T-helper 9 cell (primary cell): ENCODE data around the gene PLK4.
"Not testable (repeated sequence)": the region's sequence is repeated elsewhere in the genome, so short reads cannot be mapped to it uniquely, and the experiment has no call there.

Experiments
- DNase-seq: peaks from one replicate; pipeline ENCODE4 v3.0.0-alpha.2; 2020
- total RNA-seq, 2 donors: gene quantifications; one replicate each; lab custom pipeline; 2026; lab: John Stamatoyannopoulos, UW

PLK4 gene
- total RNA-seq, result 2.9 to 3.6 reads per million in 2 donors

DNA sequence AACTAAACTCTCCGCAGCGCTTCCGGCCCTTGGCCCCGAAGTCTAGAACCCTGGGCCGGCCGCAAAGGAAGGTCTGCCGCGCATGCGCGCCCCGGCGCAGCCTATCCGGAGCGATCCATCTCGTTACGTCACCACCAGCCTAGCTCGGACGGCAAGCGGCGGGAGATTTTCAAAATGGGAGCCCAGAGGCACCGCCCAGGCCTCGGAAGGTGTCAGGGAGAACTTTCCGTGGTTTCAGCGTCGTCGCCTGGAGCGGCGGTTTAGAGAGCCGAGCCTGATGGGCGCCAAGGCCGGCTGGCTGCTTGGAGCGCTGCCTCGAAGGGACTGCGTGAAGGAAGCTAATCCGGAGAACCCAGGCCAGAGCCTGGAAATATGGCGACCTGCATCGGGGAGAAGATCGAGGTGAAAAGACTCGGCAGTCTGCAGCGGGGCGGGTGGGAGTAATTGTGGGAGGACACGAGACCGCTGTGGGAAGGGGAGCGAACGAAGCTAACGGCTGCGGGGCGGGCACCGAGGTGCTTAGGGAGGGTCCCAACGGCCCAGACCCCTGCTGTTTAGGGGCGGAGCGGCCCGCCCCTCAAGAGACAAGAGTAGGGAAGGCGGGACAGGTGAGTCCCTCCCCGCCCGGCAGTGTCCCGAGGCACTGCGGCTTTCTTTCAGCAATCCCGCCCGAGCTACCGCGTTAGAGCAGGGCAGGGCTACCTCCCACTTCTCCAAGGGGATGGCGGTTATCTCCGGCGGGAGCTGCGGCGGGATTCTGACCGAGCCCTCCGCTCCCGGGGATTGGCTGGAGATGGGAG, at the start of gene PLK4:
PLK4 (plus strand) TSS at position 131 of the 800 bp plus-strand sequence; CDS start at position 373, 242 bp downstream.
- peak; percentile 81 for DNase-seq

DNA sequence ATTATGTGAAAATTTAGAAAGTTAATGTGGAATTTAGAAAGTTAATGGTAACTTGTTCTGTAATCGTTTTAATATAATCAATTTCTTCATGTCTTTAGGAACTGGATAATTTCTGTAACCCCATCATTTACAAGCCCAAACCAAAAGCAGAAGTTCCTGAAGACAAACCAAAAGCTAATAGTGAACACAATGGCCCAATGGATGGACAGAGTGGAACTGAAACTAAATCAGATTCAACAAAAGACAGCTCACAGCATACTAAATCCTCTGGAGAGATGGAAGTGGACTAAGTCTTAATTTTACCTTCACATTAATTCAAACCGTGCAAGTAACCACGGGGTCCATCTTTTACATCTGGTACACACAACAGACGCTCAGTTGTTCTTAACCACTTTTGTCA, 48.1 kb upstream of the PLK4 start:
- DNase-seq, result no peak

DNA sequence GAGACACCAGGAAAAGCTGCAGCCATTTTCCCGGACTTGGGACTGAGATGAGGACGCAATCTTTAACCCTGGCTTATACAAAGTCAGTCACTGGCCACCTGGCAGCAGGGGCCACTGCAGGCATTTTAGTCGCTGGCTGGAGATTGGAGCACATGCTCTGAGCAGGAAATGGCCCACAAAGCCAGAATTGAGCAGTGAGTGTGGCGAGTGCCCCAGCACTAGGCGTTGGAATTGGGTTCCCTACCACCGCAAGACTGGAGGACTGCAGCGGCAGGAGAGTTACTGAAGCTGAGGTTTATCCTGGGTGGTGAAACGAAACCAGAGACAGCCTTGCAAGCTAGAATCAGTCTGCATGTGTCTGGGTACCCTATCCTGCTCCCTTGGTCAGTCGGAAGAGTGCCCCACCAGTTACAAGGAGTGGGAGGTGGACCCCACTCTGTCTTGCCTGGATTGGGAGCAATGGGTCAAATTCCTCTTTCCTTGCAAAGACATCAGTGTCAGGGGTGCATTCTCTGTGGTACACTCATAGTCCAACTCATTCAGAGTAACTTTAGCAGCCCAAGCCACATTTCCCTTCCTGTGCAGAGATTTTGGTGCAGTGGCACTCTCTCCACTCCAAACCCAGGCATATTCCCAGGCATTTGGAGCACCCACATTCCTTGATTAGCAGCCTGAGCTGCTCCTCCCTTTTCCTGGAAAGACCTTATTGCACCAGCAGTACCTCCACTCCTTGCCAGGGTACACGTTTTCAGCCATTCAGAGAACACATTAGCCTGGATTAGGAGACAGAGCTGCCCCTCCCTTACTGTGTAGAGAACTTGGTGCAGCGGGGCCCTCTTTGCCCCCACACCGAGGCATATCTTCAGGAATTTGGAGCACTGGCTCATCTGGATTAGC, 36.7 kb upstream of the PLK4 start:
- DNase-seq, result no peak

DNA sequence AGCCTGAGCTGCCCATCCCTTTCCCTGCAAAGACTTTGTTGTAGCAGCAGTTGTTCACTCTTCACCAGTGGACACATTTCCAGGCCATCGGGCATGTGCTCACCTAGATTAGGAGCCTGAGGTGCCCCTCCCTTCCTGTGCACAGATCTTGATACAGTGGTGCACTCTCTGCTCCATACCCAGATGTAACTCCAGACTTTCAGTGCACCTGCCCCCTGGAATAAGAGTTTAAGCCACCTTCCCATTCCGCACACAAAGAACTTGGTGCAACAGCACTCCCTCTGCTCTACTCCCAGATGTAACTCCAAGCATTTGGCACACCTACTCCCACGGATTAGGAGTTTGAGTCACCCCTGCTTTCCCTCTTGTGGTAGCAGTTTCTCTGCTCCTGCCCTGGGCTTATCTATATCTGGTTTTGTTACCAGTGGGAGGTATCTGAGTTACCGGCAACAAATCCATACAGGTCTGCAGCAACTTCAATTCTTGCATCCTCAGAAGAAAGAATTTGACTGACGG, 36.0 kb upstream of the PLK4 start:
- DNase-seq, result no peak

DNA sequence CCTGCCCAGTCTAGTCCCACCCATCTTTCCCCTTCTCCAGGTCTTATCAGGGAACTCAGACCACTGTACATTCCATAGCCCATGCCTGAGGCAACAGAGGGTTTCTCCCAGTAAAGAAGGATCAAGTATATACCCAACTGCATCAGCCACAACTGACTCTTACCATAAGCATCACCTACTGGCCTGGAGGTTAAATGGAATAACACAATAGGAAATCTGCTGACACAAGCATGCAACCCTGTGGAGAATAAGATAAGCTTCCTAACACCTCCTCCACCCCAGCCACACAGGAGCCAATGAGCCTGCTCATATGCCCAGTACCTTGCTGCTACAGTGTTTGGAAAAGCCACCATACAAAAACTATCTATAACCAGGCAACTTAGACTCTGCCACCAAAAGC, 34.6 kb upstream of the PLK4 start:
- DNase-seq, result no peak

DNA sequence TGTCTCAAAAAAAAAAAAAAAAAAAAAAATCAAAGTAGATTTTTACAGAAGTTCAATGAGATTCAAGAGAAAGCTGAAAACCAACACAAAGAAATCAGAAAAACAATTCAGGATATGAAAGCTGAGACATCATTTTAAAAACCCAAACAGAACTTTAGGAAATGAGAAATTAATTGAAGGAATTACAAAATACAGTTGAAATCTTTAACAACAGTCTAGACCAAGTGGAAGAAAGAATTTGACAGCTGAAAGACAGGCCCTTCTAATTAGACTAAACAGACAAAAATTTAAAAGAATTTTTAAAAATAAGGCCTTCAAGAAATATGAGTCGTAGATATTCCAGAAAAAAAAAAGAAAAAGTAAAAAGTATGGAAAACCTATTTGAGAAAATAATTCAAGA, 33.9 kb upstream of the PLK4 start:
- DNase-seq, result no peak

DNA sequence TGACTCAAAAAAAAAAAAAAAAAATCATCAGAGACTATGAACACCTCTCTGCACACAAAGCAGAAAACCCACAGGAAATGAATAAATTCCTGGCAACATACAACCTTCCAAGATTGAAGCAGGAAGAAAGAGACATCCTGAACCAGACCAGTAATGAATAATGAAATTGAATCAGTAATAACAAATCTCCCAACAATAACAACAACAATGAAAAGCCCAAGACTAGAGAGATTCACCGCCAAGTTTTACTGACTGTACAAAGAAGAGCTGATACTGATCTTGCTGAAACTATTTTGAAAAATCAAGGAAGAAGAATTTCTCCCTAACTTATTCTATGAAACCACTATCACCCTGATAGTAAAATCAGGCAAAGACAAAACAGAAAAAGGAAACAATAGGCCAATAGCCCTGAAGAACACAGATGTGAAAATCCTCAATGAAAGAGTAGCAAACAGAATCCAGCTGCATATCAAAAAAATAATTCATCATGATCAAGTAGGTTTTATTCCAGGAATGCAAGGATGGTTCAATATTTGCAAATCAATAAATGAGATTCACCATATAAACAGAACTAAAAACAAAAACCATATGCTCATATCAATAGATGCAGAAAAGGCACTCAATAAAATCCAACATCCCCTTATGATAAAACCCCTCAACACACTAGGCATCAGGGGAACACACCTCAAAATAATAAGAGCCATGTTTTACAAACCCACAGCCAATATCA, 31.0 kb upstream of the PLK4 start:
- no peak for DNase-seq

DNA sequence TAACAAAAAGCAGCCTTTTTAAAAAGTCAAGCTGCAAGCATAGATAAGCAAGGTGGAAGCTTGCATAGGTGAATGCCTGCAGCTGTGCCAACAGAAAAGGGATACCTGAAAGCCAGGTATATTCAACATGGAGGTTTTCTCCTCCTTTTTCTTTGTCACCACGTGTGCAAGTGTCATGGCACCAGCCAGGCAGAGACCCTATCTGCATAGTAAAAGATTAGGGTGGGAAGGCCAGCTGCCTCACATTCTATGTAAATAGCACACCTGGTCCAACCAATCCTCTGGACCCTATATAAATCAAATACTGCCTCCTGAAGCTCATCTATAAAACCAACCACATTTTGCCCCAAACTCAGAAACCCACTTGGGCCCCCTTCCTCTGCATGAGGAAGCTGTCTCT, 28.0 kb upstream of the PLK4 start:
- DNase-seq, result no peak

DNA sequence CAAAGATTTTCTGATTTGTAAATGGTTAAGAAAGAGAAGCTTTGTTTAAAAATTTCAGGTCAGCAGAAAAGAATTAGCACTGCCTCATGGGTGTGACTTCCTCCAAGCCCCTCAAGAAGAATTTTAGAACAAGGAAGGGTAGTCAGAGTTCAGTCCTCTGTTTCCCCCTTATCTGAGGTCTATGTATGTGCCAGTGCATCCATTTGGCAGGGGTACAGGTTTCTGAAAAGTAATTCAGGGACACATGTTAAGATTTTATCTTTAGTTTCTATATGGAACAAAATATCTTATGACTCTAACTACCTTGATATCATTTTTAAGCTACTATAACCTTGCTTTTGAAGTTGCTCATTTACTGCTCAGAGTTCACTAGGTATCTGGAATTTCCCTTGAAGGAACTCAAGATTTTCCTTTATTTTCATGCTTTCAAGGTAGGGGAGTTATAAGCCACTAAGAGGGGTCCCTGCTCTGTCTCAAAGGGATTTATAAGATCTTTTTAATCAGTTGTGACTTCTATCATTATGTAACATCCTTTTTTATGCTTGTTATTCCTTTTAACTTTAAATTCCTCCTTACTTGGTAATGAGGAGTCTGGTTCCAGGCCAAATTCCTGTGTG, 24.4 kb upstream of the PLK4 start:
- DNase-seq, result no peak

DNA sequence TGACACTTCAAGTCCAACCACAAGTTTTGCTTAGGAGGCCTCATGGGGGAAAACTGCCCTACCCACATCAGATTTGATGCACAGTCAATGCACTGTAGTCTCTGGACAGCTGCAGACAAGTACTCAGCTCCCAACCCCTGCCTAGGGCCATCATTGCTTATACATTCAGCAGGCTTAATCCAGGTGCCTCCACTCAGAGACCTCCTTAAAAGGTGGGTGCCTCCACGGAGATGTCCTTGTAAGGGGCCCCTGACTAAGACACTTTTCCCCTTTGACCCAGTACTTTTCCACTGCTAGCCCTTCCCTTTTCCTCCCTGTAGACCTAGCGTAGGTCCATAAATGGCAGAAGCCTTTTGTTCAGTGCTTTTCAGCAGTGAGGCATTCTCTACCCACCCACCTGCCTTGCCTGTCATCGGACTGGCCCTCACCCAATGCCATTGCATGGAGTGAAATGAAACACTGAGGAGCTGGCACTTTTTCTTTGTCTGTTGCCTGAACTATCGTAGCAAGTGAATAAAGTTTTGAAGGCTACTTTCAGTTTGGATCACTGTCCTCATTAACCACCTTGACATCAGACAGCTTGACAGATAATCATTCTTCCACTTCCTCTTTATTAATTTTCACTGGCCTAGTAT, 23.8 kb upstream of the PLK4 start:
- DNase-seq, result no peak

DNA sequence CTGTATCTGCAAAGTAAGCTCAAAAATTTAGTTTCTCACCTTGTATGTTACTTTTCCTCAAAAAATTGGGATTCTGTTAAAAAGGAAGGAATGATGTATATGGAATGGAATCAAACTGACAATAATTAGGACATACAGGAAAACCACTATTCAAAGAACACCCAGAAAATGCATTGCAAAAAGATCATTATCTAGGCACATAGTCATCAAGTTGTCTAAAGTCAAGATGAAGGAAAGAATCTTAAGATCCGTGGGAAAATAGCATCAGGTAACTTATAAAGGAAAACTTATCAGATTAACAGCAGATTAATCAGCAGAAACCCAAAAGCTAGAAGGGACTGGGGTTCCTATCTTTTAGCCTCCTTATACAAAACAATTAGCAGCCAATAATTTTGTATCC, 23.1 kb upstream of the PLK4 start:
- no peak for DNase-seq

DNA sequence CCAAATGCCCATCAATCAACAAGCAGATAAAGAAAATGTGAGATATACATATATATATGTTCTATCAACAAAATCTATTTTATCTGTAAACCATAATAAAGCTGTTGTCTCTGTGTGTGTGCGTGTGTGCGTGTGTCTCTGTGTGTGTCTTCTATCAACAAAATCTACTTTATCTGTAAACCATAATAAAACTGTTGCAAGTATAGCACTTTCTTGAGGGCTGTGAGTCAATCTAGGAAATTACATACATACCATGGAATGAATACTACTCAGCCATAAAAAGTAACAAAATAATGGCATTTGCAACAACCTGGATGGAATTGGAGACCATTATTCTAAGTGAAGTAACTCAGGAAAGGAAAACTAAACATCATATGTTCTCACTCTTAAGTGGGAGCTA, 12.5 kb upstream of the PLK4 start:
- DNase-seq, result no peak

DNA sequence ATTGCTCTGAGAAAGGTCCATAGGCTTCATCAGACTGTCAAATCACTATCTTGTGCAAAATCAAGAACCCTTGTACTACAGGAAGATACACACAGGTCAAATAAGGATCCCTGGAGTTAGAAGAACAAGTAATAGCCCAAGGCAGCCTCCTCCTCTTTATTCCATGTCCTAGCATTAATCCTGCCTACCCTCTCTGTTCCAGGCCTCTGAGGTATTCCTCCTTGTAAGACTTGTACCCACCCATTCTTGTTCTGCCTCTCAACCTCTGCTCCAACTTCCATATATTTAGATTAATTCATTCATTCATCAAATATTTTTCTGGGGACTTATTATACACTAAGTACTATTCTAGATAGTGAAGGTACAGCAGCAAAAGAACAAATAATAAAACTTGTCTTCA, 10.4 kb upstream of the PLK4 start:
- DNase-seq, result no peak

DNA sequence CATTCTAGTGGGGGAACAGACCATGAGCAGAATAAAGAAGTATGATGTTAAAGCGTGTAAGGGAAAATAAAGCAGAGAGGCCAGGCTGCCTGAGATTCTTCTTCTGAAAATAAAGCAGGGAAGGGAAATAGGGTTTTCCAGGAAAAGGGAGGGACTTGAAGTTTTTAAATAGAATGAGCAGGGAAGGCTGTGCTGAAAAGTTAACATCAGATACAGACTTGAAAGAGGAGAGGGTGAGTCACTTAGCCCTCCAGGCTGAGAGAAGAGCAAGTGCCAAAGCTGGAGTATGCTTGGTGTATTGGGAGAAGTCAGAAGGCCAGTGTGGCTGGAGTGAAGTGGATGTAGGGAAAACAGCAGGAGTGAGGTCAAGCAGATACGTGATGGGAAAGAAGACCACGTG, 10.0 kb upstream of the PLK4 start:
- no peak for DNase-seq

DNA sequence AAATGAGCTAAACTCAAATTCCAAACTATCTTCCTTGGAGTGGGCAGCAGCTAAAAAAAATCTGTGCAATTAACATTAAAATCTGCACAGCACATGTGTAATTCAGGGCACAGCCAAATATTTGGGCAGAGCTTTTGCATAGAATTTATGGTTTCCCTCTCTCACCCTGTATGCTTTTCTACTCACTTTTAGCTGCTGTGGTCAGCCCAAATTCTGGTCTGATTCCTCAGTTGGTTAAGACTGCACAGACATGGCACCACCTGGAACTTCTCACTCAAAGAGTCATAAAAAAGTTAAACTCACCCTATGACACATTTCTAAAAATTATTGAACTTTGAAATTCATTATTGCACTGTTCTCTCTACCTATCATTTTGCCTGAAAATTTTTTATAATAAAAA, 4.9 kb upstream of the PLK4 start:
- DNase-seq, result no peak

DNA sequence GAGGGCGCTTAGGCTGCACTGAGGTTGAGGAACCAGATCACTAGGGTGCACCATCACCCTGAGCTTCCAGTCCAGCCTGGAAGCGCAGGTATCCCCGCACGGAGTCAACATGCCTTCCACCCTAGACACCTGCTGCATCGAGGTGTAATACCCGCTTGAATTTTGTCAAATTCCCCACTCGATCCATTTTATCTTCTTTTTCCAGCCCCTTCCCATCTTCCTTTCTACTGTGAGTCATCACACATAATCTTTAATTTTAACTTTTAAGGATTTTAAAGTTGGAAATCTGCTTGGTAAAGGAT, 821 bp downstream of the PLK4 start:
- no peak for DNase-seq

DNA sequence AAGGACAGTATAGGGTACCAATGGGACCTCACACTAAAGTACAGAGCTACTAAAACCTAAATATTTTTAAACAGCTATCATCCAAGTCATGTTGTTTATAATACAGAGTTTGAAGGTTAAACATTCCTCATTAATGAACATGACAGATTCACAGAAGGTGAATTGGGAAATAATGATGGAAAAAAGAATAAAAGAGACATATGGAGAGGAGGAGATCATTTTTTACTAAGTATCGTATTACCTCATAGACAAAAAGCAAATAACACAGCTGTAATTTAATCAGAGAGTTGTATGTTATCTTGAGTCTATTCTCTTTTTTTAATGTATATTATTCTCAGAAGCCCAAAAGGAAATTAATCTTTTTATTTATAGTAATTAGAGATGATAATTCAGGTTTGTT, 7.9 kb downstream of the PLK4 start:
- no peak for DNase-seq

DNA sequence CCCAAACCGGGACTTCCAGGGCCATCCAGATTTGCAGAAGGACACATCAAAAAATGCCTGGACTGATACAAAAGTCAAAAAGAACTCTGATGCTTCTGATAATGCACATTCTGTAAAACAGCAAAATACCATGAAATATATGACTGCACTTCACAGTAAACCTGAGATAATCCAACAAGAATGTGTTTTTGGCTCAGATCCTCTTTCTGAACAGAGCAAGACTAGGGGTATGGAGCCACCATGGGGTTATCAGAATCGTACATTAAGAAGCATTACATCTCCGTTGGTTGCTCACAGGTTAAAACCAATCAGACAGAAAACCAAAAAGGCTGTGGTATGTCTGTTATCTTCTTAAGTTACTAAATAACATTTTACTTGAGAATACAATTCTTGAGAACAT, 9.2 kb downstream of the PLK4 start:
- no peak for DNase-seq

DNA sequence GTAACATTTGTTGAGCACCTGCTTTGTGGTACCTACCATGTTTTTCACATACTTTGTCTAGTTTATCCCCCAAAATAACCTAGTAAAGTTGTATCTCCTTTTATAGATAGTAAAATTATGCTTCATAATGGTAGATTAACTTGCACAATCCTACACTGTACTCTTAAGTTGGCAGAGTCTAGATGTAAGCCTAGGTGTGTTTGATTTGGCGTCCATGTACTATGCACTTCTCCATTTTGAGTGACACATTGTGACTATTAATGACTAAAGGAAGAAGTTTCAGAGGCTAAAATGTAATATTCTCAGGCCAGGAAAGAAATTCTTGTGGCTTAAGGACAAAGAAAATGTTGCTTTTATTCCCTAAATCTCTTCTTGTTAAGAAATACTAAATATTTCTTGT, 15.4 kb downstream of the PLK4 start:
- DNase-seq, result no peak

DNA sequence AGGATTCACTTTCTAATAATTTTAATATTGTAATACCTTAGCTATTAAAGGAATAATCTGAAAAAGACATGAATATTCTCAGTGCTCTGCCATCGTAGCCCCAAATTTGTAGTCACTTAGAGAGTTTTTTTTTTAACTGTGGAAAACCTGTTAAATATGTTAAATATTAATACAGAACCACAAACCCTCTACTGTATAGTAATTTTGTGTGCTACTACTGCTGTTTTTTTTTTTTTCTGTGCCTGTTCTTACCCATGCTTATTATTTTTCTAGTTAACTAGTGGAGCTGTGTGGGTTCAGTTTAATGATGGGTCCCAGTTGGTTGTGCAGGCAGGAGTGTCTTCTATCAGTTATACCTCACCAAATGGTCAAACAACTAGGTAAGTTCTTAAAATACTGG, 15.8 kb downstream of the PLK4 start:
- no peak for DNase-seq

DNA sequence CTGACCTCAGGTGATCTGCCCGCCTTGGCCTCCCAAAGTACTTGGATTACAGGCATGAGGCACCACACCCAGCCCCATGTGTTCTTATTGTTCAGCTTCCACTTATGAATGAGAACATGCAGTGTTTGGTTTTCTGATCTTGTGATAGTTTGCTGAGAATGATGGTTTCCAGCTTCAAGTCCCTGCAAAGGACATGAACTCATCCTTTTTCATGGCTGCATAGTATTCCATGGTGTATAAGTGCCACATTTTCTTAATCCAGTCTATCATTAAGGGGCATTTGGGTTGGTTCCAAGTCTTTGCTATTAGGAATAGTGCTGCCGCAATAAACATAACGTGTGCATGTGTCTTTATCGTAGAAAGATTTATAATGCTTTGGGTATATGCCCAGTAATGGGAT, 19.0 kb downstream of the PLK4 start:
- not testable (repeated sequence) for DNase-seq

DNA sequence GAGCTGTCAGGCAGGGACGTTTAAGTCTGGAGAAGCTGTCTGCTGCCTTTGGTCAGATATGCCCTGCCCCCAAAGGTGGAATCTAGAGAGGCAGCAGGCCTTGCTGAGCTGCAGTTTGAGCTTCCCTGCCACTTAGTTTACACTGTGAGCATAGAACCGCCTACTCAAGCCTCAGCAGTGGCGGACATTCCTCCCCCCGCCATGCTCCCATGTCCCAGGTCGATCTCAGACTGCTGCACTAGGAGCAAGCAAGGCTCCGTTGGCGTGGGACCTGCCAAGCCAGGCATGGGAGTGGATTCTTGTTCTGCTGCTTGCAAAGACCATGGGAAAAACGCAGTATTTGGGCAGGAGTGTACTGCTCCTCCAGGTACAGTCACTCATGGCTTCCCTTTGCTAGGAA, 24.3 kb downstream of the PLK4 start:
- DNase-seq, result no peak
